ENCODE measurements around the gene SMAD4. TPM values are rescaled to one million over a fixed set of nuclear protein-coding genes. Genes with fewer than 3 reads are reported as not detected.

The SMAD4 gene
- total RNA-seq, 1 experiment from 2014 or later = 96.3 TPM

DNA sequence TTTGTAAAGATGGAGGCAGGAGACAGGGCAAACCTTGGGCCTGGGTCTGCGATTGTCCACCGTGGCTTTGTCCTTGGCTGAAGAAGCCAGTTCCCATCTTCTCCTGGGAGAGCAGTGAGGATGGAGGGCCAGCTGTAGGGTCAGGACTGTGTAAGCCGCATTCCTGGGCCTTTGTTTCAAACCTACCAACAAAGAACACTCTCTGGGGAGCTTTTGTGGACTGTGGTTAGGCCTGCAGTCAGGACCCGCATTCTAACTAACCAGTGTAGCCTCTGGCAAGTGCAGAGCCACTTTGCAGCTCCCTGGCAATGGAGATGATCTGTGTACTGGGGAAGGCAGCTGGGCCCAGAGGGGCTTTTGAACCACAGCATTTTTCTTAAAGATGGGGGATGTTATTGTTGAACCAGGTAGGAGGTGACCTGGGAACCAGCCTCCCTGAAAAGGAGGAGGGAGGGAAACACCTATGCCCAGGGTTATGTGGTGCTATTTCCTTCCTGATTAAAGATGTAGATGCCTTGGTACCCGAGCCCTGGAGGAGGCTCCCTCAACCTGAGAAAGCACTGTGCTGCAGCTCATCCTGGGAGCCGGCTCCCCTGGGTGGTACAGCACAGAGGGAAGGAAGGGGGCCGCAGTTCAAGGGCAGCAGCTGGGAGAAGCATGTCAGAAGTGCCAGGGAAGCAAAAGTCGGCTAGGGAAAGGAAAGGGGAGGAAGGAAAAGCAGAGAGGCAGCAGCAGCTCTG, 12.7 kb upstream of the SMAD4 start (continued):
- TF ChIP-seq EGR1 (IDR thresholded peaks at IDR 0.05; ENCODE audit: low read depth) (no peak), POLR2AphosphoS5 (IDR thresholded peaks at IDR 0.05; ENCODE audit: low read depth, low read length) (no peak), TCF7L2 (IDR thresholded peaks at IDR 0.05; ENCODE audit: borderline replicate concordance, extremely low read depth, insufficient read depth, insufficient read length) (no peak), CEBPB (IDR thresholded peaks at IDR 0.05; ENCODE audit: low read depth) (no peak), YY1 (IDR thresholded peaks at IDR 0.05; ENCODE audit: extremely low read depth, insufficient replicate concordance, low read depth, low read length) (no peak)

DNA sequence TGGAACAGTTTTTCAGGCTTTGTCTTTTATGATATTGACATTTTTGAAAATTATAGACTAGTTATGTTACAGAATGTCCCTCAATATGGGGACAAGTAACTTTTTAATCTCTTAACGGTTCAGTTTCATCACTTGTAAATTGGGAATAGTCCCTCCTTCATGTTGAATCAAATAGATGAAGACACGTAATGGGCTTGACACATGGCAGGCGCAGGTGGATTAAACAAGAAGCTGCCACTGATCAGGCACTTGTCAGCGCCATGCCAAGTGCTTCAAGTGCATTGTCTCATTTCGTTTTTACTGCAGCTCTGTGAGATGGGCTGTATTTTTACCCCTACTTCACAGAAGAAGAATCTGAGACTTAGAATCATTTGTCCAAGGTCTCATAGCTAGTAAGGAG, 9.5 kb upstream of the SMAD4 start:
- intact Hi-C loops (cut with micrococcal nuclease) = no loop called here
- no peaks in the 10 kb centered on the region for H3K9me3 ChIP-seq (ENCODE audit: control insufficient read depth in 1 of 2, insufficient read depth in 1 of 2, low read depth in 1 of 2, low read length in 2 of 2)
- no peak overlapping the region for H3K9ac ChIP-seq (ENCODE audit: low read length)
- no TSS peak for BruUV-seq (replicated peaks)
- no peaks in the 10 kb centered on the region for H3K36me3 ChIP-seq (ENCODE audit: control insufficient read depth in 1 of 2, insufficient read depth in 2 of 2, low read length in 2 of 2)
- ChIA-PET POLR2A (no interaction called here), RAD21 (ENCODE audit: low non-redundant PET in 1 of 2, low total read pairs in 2 of 2, uncharacterized antibody in 2 of 2, unreplicated experiment in 2 of 2) (no interaction called here), CTCF (no interaction called here)
- H3K4me1 ChIP-seq (ENCODE audit: control insufficient read depth in 1 of 2, insufficient read depth in 2 of 2, low read length in 2 of 2) = no peaks in the 10 kb centered on the region
- no peak overlapping the region for H3K4me2 ChIP-seq (ENCODE audit: low read length)
- ATAC-seq (no peak), DNase-seq (ENCODE audit: low read depth, low spot score) (no peak)
- no peak overlapping the region for H3K27ac ChIP-seq (ENCODE audit: low read depth, low read length)
- TF ChIP-seq POLR2AphosphoS5 (IDR thresholded peaks at IDR 0.05; ENCODE audit: low read depth, low read length) (no peak), FOSL1 (IDR thresholded peaks at IDR 0.05; ENCODE audit: low read depth) (no peak), EGR1 (IDR thresholded peaks at IDR 0.05; ENCODE audit: low read depth) (no peak), EZH2 (IDR thresholded peaks at IDR 0.05) (no peak)
- TF ChIP-seq, protein P1, sequence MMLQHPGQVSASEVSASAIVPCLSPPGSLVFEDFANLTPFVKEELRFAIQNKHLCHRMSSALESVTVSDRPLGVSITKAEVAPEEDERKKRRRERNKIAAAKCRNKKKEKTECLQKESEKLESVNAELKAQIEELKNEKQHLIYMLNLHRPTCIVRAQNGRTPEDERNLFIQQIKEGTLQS (IDR thresholded peaks at IDR 0.05) = no peak
- H3K79me2 ChIP-seq (ENCODE audit: insufficient read depth, low read length) = no peaks in the 10 kb centered on the region
- no peak overlapping the region for H3K4me3 ChIP-seq (replicated peaks in 1 of 2; ENCODE audit: low read depth in 1 of 2, low read length in 2 of 2)
- no peaks in the 10 kb centered on the region for H3K9me2 ChIP-seq (ENCODE audit: insufficient read depth)
- no peaks in the 10 kb centered on the region for H3K27me3 ChIP-seq (ENCODE audit: insufficient read depth, low read length)
- no peaks in the 10 kb centered on the region for H4K20me1 ChIP-seq (ENCODE audit: insufficient read depth)
- no peak overlapping the region for H2AFZ ChIP-seq (ENCODE audit: low read depth, low read length, poor library complexity, severe bottlenecking)

All from HCT116 (cell line).